ENCODE measurements around the gene CCDC200.
"Not testable (repeated sequence)": the region's sequence is repeated elsewhere in the genome, so short reads cannot be mapped to it uniquely, and the experiment has no call there.

DNA sequence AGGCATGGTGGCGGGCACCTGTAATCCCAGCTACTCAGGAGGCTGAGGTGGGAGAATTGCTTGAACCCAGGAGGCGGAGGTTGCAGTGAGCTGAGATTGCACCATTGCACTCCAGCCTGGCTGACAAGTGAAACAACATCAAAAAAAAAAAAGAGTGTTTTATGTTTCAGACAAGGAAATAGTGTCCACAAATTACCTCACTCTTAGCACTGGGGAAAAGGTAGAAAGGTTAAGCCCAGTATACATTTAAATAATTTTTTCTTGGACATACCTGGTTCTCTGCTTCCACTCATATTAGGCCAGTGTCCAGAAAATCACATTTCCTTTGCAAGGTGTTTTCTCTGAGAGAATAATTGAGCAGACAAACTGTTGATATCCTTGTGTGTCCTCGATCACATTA lies 25.4 kb downstream of the CCDC200 start:
- not testable (repeated sequence) for TF ChIP-seq SUZ12 (IDR thresholded peaks at IDR 0.05; ENCODE audit: extremely low read depth, insufficient read depth, insufficient read length); YY1 (IDR thresholded peaks at IDR 0.05; ENCODE audit: insufficient read depth, insufficient read length)

Measured in NT2/D1 (cell line).